GM12878 (cell line): ENCODE data around the gene SLC9A3.

ENCODE experiments used
- BCL11A ChIP-seq: IDR thresholded peaks from 2 replicates; pipeline ENCODE4 v1.6.1; 2011; ENCODE audit warnings: low read depth, low read length
- EZH2 ChIP-seq: IDR thresholded peaks from 2 replicates; pipeline ENCODE4 v1.6.1; 2012; ENCODE audit warnings: low read depth, mild to moderate bottlenecking, control low read depth, inconsistent platforms, low read length, borderline replicate concordance; ENCODE audit not compliant: control insufficient read depth
- POLR2A ChIP-seq: IDR thresholded peaks from 2 replicates; pipeline ENCODE4 v1.6.1; 2011; ENCODE audit warnings: low read depth, mild to moderate bottlenecking, low read length
- SMAD1 ChIP-seq: fragments of 450-650 bp; IDR thresholded peaks from 2 replicates; pipeline ENCODE4 v1.6.1; 2018; ENCODE audit warnings: mild to moderate bottlenecking, low read depth; ENCODE audit not compliant: partially characterized antibody
- TCF7 ChIP-seq: IDR thresholded peaks from 2 replicates; pipeline ENCODE4 v1.6.1; 2014; ENCODE audit warnings: antibody characterized with exemption, borderline replicate concordance
- TF ChIP-seq, protein P1 (sequence below): fragments of 450-650 bp; formaldehyde crosslinking; IDR thresholded peaks from 2 replicates; pipeline ENCODE4 v1.5.0; 2022; ENCODE audit warnings: mild to moderate bottlenecking, missing genetic modification characterization
- TF ChIP-seq, protein P2 (sequence below), 3 experiments: IDR thresholded peaks in 2 of 3; conservative IDR thresholded peaks in 1 of 3; 2 replicates each; pipeline ENCODE4 v1.5.1; 2011; ENCODE audit warnings: low read depth in 3 of 3, low read length in 3 of 3, mild to moderate bottlenecking in 3 of 3, control low read depth in 2 of 3, moderate library complexity in 2 of 3, inconsistent platforms in 1 of 3, mixed read lengths in 1 of 3; ENCODE audit not compliant: control insufficient read depth in 2 of 3, insufficient read depth in 1 of 3; ENCODE audit errors: extremely low read depth in 1 of 3

DNA sequence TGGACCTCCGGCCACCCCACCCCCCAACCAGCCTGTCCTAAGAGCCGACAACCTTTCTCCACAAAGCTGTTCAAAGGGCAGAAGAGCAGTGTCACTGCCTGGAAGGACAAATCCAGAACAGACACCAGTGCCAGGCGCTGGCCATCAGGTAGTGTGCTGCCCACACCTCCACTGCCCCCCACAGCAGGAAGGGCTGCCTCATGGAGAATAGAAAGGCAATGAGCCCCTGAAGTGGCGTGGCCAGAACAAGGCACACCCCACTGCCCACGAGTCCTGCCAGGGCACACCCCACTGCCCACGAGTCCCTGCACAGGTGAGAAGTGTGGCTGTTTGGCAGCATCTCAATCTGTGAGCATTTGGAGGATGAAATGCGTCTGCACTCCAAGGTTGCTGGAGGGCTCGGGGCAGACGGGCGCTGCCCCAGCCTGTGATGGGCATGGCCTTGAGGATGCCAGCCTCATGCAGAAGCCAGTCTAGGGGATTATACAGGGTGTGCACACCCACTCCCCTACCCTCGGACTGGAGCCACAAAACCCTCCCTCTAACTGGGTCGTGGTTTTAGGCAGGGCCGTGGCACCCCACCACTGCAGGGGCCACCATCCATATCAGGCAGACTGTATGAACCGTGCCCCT is 2.3 kb upstream of the SLC9A3 start:
- TF ChIP-seq, protein P1, sequence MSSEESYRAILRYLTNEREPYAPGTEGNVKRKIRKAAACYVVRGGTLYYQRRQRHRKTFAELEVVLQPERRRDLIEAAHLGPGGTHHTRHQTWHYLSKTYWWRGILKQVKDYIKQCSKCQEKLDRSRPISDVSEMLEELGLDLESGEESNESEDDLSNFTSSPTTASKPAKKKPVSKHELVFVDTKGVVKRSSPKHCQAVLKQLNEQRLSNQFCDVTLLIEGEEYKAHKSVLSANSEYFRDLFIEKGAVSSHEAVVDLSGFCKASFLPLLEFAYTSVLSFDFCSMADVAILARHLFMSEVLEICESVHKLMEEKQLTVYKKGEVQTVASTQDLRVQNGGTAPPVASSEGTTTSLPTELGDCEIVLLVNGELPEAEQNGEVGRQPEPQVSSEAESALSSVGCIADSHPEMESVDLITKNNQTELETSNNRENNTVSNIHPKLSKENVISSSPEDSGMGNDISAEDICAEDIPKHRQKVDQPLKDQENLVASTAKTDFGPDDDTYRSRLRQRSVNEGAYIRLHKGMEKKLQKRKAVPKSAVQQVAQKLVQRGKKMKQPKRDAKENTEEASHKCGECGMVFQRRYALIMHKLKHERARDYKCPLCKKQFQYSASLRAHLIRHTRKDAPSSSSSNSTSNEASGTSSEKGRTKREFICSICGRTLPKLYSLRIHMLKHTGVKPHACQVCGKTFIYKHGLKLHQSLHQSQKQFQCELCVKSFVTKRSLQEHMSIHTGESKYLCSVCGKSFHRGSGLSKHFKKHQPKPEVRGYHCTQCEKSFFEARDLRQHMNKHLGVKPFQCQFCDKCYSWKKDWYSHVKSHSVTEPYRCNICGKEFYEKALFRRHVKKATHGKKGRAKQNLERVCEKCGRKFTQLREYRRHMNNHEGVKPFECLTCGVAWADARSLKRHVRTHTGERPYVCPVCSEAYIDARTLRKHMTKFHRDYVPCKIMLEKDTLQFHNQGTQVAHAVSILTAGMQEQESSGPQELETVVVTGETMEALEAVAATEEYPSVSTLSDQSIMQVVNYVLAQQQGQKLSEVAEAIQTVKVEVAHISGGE (CRISPR knock-in tag): no peak
- TF ChIP-seq POLR2A (no peak), TCF7 (no peak), EZH2 (no peak), SMAD1 (no peak), BCL11A (no peak)
- TF ChIP-seq, protein P2, sequence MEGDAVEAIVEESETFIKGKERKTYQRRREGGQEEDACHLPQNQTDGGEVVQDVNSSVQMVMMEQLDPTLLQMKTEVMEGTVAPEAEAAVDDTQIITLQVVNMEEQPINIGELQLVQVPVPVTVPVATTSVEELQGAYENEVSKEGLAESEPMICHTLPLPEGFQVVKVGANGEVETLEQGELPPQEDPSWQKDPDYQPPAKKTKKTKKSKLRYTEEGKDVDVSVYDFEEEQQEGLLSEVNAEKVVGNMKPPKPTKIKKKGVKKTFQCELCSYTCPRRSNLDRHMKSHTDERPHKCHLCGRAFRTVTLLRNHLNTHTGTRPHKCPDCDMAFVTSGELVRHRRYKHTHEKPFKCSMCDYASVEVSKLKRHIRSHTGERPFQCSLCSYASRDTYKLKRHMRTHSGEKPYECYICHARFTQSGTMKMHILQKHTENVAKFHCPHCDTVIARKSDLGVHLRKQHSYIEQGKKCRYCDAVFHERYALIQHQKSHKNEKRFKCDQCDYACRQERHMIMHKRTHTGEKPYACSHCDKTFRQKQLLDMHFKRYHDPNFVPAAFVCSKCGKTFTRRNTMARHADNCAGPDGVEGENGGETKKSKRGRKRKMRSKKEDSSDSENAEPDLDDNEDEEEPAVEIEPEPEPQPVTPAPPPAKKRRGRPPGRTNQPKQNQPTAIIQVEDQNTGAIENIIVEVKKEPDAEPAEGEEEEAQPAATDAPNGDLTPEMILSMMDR (IDR thresholded peaks at IDR 0.05 in 2 of 3, conservative IDR thresholded peaks at IDR 0.05 in 1 of 3; ENCODE audit: control insufficient read depth in 2 of 3, extremely low read depth in 1 of 3, insufficient read depth in 1 of 3, low read depth in 3 of 3, low read length in 3 of 3): no peak
